ENCODE data around the gene USP3.
A peak's percentile ranks its signal among the peaks of the same experiment; 100 is the strongest.

Gene USP3

GRCh38 chr15:63504247-63504978 is at the start of gene USP3:
TSS of gene USP3 (plus strand) at chr15:63504593. CDS start at chr15:63504740, 147 bp downstream.
- no peaks in the 10 kb centered on the region for H3K9me3 ChIP-seq (ENCODE audit: control insufficient read depth, insufficient read depth, low read length)
- H3F3A ChIP-seq (ENCODE audit: control insufficient read depth, insufficient read depth): peaks cover 17% of the 10 kb centered on the region
- H3K4me1 ChIP-seq (ENCODE audit: control insufficient read depth, low read length): peaks cover 83% of the 10 kb centered on the region
- peak within 1 kb of the TSS; percentile 84 for H3K27ac ChIP-seq (ENCODE audit: low read depth, low read length)
- H3K4me3 ChIP-seq (ENCODE audit: low read length): peak within 1 kb of the TSS; percentile 88
- H3K4me2 ChIP-seq (ENCODE audit: low read length): peak within 1 kb of the TSS; percentile 98
- peaks cover 63% of the 10 kb centered on the region for H3K79me2 ChIP-seq (ENCODE audit: control insufficient read depth, low read length)
- H4K20me1 ChIP-seq (ENCODE audit: control insufficient read depth, insufficient read depth, low read depth, low read length): peaks cover 21% of the 10 kb centered on the region
- no peaks in the 10 kb centered on the region; the same call in 1 of the 2 replicates for H3K27me3 ChIP-seq (ENCODE audit: control insufficient read depth, low read length)
- H3K9me2 ChIP-seq (replicated peaks; ENCODE audit: control insufficient read depth, low read length): no peaks in the 10 kb centered on the region
- peaks cover 17% of the 10 kb centered on the region; the same call in 1 of the 2 replicates for H3K36me3 ChIP-seq (ENCODE audit: control insufficient read depth, low read length)
- no peak for TF ChIP-seq EZH2phosphoT487 (IDR thresholded peaks at IDR 0.05; ENCODE audit: borderline replicate concordance, low read length)
- TF ChIP-seq, protein P1, sequence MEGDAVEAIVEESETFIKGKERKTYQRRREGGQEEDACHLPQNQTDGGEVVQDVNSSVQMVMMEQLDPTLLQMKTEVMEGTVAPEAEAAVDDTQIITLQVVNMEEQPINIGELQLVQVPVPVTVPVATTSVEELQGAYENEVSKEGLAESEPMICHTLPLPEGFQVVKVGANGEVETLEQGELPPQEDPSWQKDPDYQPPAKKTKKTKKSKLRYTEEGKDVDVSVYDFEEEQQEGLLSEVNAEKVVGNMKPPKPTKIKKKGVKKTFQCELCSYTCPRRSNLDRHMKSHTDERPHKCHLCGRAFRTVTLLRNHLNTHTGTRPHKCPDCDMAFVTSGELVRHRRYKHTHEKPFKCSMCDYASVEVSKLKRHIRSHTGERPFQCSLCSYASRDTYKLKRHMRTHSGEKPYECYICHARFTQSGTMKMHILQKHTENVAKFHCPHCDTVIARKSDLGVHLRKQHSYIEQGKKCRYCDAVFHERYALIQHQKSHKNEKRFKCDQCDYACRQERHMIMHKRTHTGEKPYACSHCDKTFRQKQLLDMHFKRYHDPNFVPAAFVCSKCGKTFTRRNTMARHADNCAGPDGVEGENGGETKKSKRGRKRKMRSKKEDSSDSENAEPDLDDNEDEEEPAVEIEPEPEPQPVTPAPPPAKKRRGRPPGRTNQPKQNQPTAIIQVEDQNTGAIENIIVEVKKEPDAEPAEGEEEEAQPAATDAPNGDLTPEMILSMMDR (IDR thresholded peaks at IDR 0.05; ENCODE audit: low read depth, low read length, poor library complexity, severe bottlenecking): no peak

DNA sequence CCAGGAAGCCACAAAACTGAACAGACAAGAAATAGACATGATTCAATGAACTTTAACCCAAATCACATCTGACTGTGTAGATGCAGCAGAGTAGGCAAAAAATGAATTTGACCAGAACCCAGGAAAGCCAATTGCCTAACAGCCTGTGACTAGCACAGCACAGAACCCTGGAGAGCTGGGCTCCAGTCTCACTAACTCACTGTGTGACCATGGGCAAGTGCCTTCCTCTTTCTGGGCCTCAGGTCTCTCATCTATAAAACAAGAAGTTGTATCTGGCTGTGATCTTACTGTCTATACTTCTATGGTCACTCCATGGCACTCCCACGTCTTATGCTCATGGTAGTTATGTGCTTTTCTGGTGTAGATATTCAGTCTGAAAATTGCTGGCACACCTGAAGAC is 48.1 kb upstream of the USP3 start:
- no peak overlapping the region for H3K4me3 ChIP-seq (ENCODE audit: low read length)
- H3K79me2 ChIP-seq (ENCODE audit: control insufficient read depth, low read length): no peaks in the 10 kb centered on the region
- no peaks in the 10 kb centered on the region for H3K4me1 ChIP-seq (ENCODE audit: control insufficient read depth, low read length)
- no peaks in the 10 kb centered on the region for H3F3A ChIP-seq (ENCODE audit: control insufficient read depth, insufficient read depth)
- H4K20me1 ChIP-seq (ENCODE audit: control insufficient read depth, insufficient read depth, low read depth, low read length): no peaks in the 10 kb centered on the region
- no peaks in the 10 kb centered on the region for H3K9me2 ChIP-seq (replicated peaks; ENCODE audit: control insufficient read depth, low read length)
- no peaks in the 10 kb centered on the region for H3K36me3 ChIP-seq (ENCODE audit: control insufficient read depth, low read length)
- H3K4me2 ChIP-seq (ENCODE audit: low read length): no peak overlapping the region
- no peaks in the 10 kb centered on the region; the same call in 1 of the 2 replicates for H3K9me3 ChIP-seq (ENCODE audit: control insufficient read depth, insufficient read depth, low read length)
- H3K27me3 ChIP-seq (ENCODE audit: control insufficient read depth, low read length): no peaks in the 10 kb centered on the region
- TF ChIP-seq, protein P1 (IDR thresholded peaks at IDR 0.05; ENCODE audit: low read depth, low read length, poor library complexity, severe bottlenecking): no peak
- TF ChIP-seq EZH2phosphoT487 (IDR thresholded peaks at IDR 0.05; ENCODE audit: borderline replicate concordance, low read length): no peak
- H3K27ac ChIP-seq (ENCODE audit: low read depth, low read length): no peak overlapping the region

DNA sequence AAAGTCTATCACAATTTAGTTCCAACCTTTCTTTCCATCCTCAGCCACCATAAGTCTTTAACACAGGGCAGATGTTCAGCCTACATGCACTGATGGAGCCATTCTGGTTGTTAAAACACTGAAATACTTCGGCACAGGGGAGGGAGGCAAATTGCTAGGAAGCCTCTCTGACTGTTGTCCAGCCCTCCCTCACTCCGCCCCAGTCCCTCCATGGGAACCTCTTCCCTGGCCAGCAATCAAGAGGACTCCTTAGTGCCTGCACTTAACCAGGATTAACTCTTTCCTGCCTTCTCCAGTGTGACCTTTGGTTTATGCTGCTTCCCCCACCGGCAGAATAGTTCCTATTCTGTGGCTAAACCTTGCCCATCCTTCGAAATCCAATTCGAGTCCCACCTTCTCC is 47.0 kb upstream of the USP3 start:
- Histone ChIP-seq H3K36me3 (ENCODE audit: control insufficient read depth, low read length) (no peaks in the 10 kb centered on the region), H3K9me2 (replicated peaks; ENCODE audit: control insufficient read depth, low read length) (no peaks in the 10 kb centered on the region), H3K27ac (ENCODE audit: low read depth, low read length) (no peak overlapping the region), H3K79me2 (ENCODE audit: control insufficient read depth, low read length) (no peaks in the 10 kb centered on the region), H3K4me3 (ENCODE audit: low read length) (no peak overlapping the region), H3F3A (ENCODE audit: control insufficient read depth, insufficient read depth) (no peaks in the 10 kb centered on the region), H3K27me3 (ENCODE audit: control insufficient read depth, low read length) (no peaks in the 10 kb centered on the region), H3K4me2 (ENCODE audit: low read length) (no peak overlapping the region), H3K9me3 (ENCODE audit: control insufficient read depth, insufficient read depth, low read length) (no peaks in the 10 kb centered on the region; the same call in 1 of the 2 replicates), H4K20me1 (ENCODE audit: control insufficient read depth, insufficient read depth, low read depth, low read length) (no peaks in the 10 kb centered on the region), H3K4me1 (ENCODE audit: control insufficient read depth, low read length) (no peaks in the 10 kb centered on the region)
- TF ChIP-seq EZH2phosphoT487 (IDR thresholded peaks at IDR 0.05; ENCODE audit: borderline replicate concordance, low read length): no peak
- TF ChIP-seq, protein P1 (IDR thresholded peaks at IDR 0.05; ENCODE audit: low read depth, low read length, poor library complexity, severe bottlenecking): no peak

All from DOHH2 (cell line).